Astrocyte of the spinal cord (primary cell): ENCODE results near the gene MTPN.

Source experiments
- DNase-seq: peaks from one replicate; pipeline ENCODE4 v3.0.0; 2011; ENCODE audit warnings: low read depth, low spot score
- H3K4me3 ChIP-seq: 2 replicates; pipeline ENCODE4 v1.5.1; 2011; ENCODE audit warnings: low read depth, mild to moderate bottlenecking, low read length, moderate library complexity
- CTCF ChIP-seq: IDR thresholded peaks from 2 replicates; pipeline ENCODE4 v1.5.1; 2012; ENCODE audit warnings: low read depth, mild to moderate bottlenecking, low read length, inconsistent platforms
- in situ Hi-C: cut with HindIII; loops from 2 replicates; pipeline ENCODE4 v1.10.0; 2017; ENCODE audit warnings: low sequenced_read_pairs

MTPN gene

GRCh38 chr7:135898226-135898625, 78.9 kb downstream of the MTPN start:
- no peak for TF ChIP-seq CTCF
- no peak overlapping the region for H3K4me3 ChIP-seq
- no peak for DNase-seq
- in situ Hi-C loops: no loop called here

- no peak overlapping the region for H3K4me3 ChIP-seq
- in situ Hi-C loops: no loop called here
Measured at GRCh38 chr7:135894816-135895215, 82.3 kb downstream of the MTPN start.

DNA sequence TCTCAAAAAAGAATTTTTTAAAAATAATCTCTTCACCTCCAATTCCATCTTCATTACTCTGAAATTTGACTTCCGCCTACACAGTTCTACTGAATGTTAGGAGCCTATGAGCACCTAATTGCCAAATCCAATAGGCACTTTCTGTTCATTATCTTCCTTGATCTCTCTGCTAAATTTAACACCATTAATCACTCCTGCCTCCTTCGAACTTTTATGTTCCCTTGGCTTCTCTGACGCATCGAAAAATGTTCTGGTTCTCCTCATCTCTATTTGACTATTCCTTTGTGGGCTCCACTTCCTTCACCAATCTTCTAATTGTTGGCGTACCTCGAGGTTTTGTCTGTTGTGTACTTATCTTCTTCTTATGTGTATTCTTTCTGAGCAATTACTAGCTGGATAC, 87.3 kb downstream of the MTPN start:
- DNase-seq: no peak
- in situ Hi-C loops: no loop called here
- no peak for TF ChIP-seq CTCF

More at GRCh38 chr7:135894816-135895215, 82.3 kb downstream of the MTPN start:
- DNase-seq: no peak
- no peak for TF ChIP-seq CTCF

GRCh38 chr7:135888740-135889139, 88.4 kb downstream of the MTPN start:
- DNase-seq: no peak
- TF ChIP-seq CTCF: no peak
- in situ Hi-C loops: no loop called here
- H3K4me3 ChIP-seq: no peak overlapping the region

More for the DNA sequence above, 87.3 kb downstream of the MTPN start:
- H3K4me3 ChIP-seq: no peak overlapping the region

- in situ Hi-C loops: no loop called here
- DNase-seq: no peak
- TF ChIP-seq CTCF: no peak
Measured at GRCh38 chr7:135886345-135887132, 90.6 kb downstream of the MTPN start.

DNA sequence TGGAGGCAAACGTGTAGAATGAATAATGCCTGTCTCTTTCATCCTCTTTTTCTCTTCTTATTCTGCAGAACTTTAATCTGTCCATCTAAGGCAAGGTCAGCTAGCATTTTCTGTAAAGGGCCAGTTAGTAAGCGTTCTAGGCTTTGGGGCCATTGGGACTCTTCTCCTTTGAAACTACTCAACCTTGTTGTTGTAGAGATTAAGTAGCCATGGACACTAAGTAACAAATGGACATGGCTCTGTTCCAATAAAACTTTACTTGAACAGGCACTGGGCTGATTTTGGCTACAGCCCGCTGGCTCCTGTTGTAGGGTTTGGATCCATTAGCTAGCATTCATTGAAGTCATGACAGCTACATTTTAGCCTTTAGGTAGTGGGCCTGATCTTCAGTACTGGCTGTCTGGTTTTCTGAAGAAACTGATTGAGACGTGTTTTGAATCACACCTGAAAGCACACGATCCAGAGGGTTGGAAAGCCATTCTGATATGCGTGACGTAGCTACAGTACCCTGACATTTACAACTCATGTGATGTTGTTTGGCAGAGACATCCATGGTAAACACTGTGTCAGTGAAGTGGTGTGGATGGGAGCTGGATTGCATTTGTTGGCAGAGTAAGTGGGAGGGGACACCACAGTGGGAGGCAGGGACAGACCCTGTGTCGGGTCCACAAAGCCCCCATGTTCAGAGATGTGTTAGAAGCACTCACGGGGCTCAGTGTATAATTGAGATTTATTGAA, 92.5 kb downstream of the MTPN start:
- no peak for TF ChIP-seq CTCF
- H3K4me3 ChIP-seq: no peak overlapping the region
- no peak for DNase-seq
- in situ Hi-C loops: no loop called here

More at GRCh38 chr7:135886345-135887132, 90.6 kb downstream of the MTPN start:
- no peak overlapping the region for H3K4me3 ChIP-seq
